Hypothalamus (tissue), 51 donors: ENCODE data around the gene CCL27.
A peak's percentile ranks its signal among the peaks of the same experiment; 100 is the strongest.

Source experiments
- DNase-seq, 51 donors: peaks; one replicate each; lab custom pipeline; 2025; lab: John Stamatoyannopoulos, UW

CCL27 gene

DNA sequence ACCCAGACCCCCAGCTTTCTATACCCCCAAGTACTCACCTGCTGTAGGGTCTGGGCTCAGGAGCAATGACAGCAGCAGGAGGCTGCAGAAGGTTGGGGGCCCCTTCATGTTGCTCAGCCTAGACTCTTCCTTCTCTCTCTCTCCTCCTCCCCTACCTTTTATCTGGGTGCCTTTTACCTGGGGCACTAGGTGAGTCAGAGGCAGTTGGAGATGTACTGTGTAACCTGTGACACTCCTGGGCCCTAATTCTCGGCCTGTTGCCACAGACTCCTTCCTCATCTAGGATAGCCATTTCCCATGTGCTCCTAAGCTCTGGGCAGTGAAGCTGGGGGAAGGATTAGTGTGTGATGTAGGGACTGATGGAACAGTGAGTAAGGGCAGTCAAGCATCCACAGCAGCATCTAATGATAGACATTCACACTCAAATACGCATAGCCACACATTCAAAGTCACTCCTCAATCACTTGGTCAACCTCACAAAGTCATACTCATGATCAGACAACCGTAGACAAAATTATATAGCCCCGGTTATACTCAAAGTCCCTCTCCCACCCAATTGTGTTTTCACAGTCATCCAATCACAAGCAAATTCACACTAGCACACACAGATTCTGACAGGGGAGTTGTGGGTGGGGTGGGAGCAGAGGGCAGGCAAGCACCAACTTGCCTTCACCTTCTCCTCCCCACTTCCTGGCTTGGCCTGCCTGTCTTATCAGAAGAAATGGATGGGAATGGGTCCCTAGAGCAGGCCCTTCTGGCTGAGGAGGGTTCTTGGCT is at the start of gene CCL27:
Gene CCL27 (minus strand): TSS at position 132 of the 777 bp plus-strand sequence. CDS start 24 bp downstream, at position 108.
- DNase-seq, result no peak

GRCh38 chr9:34712140-34712539 is 49.7 kb upstream of the CCL27 start:
- DNase-seq, result no peak

DNA sequence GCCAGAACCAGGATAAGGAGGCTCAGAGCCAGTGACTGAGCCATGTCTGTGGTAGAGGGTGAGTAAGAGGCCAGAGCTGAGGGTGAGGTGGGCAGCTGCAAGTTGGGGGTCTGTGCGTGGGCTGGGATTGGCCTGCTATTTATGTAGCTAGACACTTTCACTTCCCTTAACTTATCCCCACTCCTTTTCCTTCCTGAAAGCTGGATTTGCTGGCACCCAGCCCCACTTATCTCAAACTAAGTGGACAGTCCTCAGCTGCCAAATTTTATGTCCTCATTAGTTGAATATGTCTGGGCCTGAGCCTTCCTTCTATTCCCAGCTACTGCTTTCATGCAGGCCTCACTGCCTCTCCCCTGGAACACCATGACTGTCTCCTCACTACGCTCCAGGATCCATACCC is 47.6 kb upstream of the CCL27 start, which contains the start of gene CCL21:
Gene CCL21 (minus strand): TSS at position 114 of the 400 bp plus-strand sequence. CDS start 70 bp downstream, at position 44.
- DNase-seq, result no peak

GRCh38 chr9:34709196-34709978 is 46.9 kb upstream of the CCL27 start:
- DNase-seq, result no peak

GRCh38 chr9:34707130-34707529 is 44.7 kb upstream of the CCL27 start:
- no peak for DNase-seq

- peak; percentile 3 to 87 (median 57) for DNase-seq
Measured at GRCh38 chr9:34701769-34702736, 39.6 kb upstream of the CCL27 start.

DNA sequence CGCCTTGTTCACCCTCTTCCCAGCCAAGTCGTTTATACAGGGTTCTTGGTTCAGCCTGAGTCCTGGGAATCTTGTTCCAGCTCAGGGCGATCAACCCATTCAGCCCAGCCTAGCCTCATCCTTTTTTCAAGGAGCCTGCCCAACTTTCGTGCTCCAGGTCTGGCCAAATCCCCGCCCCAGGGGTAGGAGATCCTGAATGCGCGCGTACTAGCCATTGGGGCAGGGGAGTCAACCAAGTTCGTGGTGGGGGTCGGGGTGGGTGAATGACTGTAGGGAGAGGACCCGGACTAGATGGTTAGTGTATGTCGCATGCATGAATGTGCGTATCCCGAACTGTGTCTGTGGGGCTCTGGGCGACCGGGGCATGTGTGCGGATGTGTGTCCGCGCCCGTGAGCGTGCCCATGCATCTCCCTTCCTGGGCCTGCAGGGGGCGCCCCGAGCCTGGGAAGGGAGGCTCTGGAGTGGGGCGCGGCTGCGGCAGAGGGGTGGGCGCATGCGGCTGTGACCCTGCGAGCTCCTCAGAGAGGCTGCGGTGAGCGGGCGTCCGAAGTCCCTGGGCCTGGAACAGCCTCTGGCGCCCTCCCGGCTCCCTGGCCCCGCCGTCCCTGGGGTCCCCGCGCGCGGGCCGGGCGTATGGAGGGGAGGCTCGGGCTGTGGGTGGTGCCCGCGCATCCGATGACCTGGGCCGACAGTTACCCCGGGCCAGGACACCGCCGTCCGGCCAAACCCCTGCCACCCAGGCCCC is 38.7 kb upstream of the CCL27 start:
- peak in 50 of 51 donors; percentile 4 to 79 (median 42) for DNase-seq

DNA sequence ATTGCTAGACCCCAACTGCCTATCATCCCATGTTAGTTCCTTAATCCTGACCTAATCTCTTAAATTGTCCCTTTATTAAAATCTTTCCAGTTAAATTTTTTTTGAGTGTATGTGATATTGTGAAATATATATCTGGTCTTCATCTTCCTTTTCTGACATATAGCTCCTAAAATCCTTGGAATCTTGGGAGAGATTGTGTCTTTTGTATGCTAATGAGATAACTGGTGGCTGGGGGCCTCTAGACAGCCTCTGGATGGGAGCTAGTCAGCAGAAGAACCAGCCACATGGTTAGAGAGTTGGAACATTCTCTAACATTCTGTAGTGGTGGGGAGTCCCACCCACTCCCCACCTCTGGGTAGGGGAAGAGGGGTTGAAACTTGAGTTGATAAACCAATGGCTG is 32.4 kb upstream of the CCL27 start:
- DNase-seq, result no peak

DNA sequence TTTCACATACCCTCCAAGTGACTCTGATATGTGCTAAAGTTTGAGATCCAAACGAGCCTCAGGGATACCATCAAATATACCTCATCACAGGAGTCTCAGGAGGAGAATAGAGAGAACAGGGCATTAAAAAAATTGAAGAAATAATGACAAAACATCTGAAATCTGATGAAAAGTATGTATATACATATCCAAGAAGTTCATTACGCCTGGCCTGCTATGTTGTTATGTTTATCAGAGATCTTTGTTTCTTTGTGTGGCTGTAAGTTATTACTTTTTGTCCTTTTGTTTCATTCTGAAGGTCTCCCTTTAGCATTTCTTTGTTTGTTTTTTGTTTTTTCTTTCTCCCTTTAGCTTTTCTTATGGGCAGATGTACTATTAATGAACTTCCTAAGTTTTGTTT is 31.1 kb upstream of the CCL27 start:
- DNase-seq, result no peak

- no peak for DNase-seq
Measured at GRCh38 chr9:34691936-34692315, 29.5 kb upstream of the CCL27 start.

DNA sequence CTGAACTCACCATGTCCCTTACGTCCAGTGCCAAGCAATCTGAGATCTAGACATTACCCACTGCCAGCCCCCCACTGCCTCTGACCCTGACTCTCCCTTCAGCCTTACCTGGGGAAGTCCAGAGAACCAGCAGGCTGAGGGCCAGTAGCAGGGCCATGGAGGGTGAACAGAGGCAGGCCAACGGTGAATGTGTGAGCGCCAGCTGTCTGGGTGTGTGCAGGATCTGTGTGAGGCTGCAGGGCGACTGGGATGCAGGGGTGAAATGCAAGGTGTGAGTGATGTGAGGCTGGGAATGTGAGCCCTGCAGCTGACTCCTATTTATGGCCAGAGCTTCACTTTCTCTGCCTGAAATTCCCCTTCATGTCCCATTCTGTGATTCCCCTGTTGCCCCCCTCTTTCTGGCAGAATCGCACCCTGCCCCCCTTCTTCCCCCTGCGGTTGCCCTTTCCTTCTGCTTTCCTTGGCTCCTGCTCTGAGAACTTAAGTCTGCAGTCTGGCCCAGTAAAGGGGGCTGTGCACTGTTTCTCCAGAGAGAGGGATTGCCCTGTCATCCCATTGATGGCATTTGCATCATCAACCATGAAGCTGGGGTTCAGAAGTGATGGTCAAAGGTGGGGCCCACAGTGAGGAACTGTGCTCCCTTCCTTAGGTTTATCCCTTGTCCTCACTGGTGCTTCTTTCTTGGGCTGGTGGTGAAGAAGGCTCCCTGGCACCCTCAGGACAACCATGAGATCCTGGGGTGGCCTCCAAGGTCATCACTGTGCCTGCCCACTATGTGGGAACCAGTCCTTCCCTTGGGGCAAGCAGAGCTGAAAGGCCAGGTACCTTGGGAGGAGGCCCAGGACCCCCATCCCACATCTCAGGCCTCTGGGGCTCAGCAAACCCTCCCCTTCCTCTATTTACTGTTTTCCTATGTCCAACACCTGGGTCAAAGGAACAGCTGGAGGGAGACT is 28.8 kb upstream of the CCL27 start, which contains the start of gene CCL19:
Gene CCL19 (minus strand): TSS at position 294 of the 953 bp plus-strand sequence. CDS start 137 bp downstream, at position 157.
- no peak for DNase-seq

DNA sequence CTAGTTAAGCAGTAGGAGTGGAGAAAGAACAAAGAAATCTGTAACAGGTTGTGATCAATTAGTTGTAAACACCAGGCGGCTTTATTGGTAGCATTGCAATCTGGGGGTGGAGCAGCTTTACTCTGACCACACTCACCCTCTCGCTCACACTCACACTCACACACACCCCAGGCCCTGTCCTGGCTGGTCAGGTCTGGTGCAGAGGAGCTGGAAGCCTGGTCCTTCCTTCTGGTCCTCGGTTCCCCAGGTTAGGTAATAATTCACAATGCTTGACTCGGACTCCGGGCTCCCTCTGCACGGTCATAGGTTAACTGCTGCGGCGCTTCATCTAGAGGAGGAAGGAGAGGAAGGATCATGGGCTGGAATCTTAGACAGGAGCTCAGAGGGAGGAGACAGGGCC is 27.1 kb upstream of the CCL27 start:
- DNase-seq, result no peak

DNA sequence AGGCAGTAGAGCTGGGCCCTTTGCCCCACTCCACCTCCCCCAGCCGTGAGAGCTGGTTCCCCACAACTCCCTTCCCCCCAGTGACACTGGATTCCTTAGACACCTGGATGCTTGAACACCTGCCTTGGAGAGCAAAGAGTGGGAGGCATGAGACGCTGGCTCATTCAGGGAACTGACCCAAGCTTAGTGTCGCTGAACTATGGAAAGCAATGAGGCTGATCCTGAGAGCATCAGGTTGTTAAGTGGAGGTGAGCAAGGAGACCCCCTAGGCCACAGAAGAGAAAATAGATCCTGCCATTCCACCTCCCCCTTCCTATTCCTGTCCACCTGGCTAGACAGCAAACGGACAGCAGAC is 26.6 kb upstream of the CCL27 start:
- DNase-seq, result no peak

DNA sequence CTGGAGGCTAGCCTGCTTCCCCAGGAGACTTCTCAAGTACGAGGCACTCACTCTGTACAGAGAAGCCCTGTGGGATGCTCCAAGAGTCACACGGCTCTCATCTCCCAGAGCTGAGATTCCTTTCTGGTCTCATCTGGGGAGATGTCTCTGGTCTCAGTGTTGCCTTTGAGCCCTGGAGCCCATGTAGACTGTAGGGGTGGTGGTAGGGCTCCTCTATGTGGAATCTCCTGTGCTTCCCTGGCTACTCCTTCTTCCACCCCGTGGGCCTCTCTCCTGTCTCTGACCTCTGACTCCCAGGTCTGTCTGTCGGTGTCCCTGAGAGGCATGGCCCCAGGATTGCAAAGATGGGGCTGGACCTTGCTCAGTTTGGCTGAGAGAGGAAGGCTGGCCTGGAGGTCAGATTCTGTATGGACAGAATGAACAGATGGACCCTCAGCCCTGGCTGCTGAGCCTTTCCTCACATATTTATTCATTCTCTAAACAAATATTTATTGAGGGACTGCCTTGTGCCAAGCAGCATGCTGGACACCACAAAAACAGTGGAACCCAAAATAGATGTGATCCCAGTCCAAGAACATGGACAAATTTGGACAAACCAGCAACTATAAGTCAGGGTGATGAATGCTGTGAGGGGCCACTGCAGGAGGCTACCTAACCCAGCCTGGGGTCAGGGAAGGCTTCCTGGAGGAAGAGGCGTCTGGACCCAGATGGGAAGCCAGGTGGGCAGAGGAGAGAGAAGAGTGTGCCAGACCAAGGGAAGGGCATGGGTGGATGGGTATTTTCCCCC is 26.1 kb upstream of the CCL27 start:
- no peak for DNase-seq

- DNase-seq, result no peak
Measured at GRCh38 chr9:34687276-34688030, 25.0 kb upstream of the CCL27 start.

- DNase-seq, result no peak
Measured at GRCh38 chr9:34686732-34687131, 24.3 kb upstream of the CCL27 start.

DNA sequence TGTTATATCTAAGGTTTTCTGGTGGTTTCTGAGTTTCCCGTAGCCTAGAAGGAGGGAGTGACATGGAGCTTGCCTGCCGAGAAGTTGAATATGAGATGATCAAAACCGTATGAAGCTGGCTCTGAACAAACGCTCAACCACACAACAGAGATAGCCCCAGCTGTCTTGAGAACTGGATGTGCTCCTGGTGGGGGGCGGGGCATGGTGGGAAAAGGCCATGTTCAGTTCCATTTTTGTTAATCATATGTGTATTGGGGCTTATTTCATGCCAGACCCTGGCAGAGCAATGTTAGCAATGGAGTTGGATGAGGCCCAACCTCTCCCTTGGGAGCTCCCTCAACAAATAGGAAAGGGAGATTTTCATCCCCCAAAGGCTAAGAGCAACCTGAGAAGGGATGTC is 23.8 kb upstream of the CCL27 start:
- DNase-seq, result no peak
